Psoas muscle (tissue), 8 donors: ENCODE measurements around the gene SLC18A3. TPM values are rescaled to one million over a fixed set of nuclear protein-coding genes. Genes with fewer than 3 reads are reported as not detected.

Experiments
- ATAC-seq, 4 donors: fragments of 200-7000 bp; cut with Tn5 transposase; one replicate each; pipeline ENCODE4 v1.9.1; 2020; ENCODE audit warnings: moderate library complexity in 3 of 4, mild to moderate bottlenecking in 2 of 4
- DNase-seq, 2 donors: peaks; one replicate each; pipeline ENCODE4 v3.0.0-alpha.2; 2020
- H3K27ac ChIP-seq: fragments of 200-600 bp; one replicate; pipeline ENCODE4 v1.8.0; 2022
- H3K27me3 ChIP-seq, 3 donors: fragments of 200-600 bp in 1 of 3; one replicate each; pipeline versions ENCODE4 v1.6.1 to v1.8.0; 2013 to 2022; ENCODE audit warnings: low read length in 2 of 3, mild to moderate bottlenecking in 2 of 3, moderate library complexity in 1 of 3; ENCODE audit not compliant: insufficient read depth in 3 of 3
- H3K36me3 ChIP-seq, 2 donors: fragments of 200-600 bp in 1 of 2; one replicate each; pipeline versions ENCODE4 v1.6.1 to v1.8.0; 2013 to 2022; ENCODE audit warnings: low read depth in 1 of 2, mild to moderate bottlenecking in 1 of 2, moderate library complexity in 1 of 2; ENCODE audit not compliant: insufficient read depth in 1 of 2
- H3K4me1 ChIP-seq: fragments of 200-600 bp; one replicate; pipeline ENCODE4 v1.8.0; 2022
- H3K4me3 ChIP-seq: fragments of 200-600 bp; one replicate; pipeline ENCODE4 v1.8.0; 2022; ENCODE audit warnings: mild to moderate bottlenecking
- H3K9me3 ChIP-seq: fragments of 200-600 bp; one replicate; pipeline ENCODE4 v1.8.0; 2022
- WGBS, 3 donors: extraction: QIAGEN DNeasy Blood & Tissue Kit; methylation state at CpG; one replicate each; pipeline versions ENCODE4 v1.1.6 to v1.1.7; 2013; 5-methylcytosine and 5-hydroxymethylcytosine counted together
- intact Hi-C, 2 donors: fragments of 100-400 bp; cut with DNase I; formaldehyde crosslinking; loops; one replicate each; pipeline versions ENCODE4 v1.11.0 to v1.14.2; 2022
- polyA plus RNA-seq, 3 donors: library from polyadenylated mRNA; stranded (reverse); fragments of 200-250 nt; gene quantifications; one replicate each; pipeline ENCODE4 v1.2.3, GENCODE V29; 2013
- total RNA-seq, 4 donors: library from RNA; stranded (reverse); fragmentation: NEBNext Ultra II Directional in 2 of 4; extraction: Animal tissue kit (Norgen Biotek cat#: 25700) in 2 of 4; gene quantifications; one replicate each; pipeline versions ENCODE4 v1.2.1 to v1.2.4, GENCODE V29; 2021 to 2023
- TF ChIP-seq, protein P1 (sequence below): fragments of 200-600 bp; IDR thresholded peaks from one replicate; pipeline ENCODE4 v1.8.0; 2022; ENCODE audit warnings: antibody characterized with exemption
- donor health status: healthy with polysubstance abuse.
- donor health status: DM: no; HTN: no; CAD: no; lungs with moderate emphysema.
- donor health status: Bipolar disorder and iron deficiency.
- donor health status: healthy.
- donor health status: DM: yes; HTN: yes; CAD: no.
- donor health status: DM: no; HTN: no; CAD: no.
- donor health status: DM: no; HTN: no; CAD: no.
- donor health status: DM: yes; HTN: yes; CAD: no.

The SLC18A3 gene
- total and polyA plus RNA-seq, 7 donors, result not detected

DNA sequence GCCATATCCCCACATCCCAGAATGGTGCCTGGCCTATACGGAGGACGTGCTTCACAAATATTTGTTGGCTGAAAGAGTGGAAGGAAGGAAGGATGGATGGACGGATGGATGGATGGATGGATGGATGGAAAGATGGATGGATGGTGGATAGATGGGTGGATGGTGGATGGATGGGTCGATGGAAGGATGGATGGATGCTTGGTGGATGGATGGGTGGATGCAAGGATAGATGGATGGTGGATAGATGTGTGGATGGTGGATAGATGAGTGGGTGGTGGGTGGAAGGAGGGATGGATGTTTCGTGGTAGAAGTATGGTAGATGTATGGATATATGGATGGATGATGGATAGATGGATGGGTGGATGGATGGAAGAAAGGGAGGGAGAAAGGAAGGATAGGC is 14.5 kb downstream of the SLC18A3 start:
- WGBS, 3 donors, result 65 to 73% (median 65%) methylated on average over 5 of the region's 5 CpGs
- Histone ChIP-seq H3K27me3 (peaks cover 0 to 6% (median 5%) of the 10 kb centered on the region in 3 donors), H3K9me3 (no peaks in the 10 kb centered on the region), H3K4me1 (no peaks in the 10 kb centered on the region), H3K36me3 (no peaks in the 10 kb centered on the region), H3K4me3 (no peak overlapping the region), H3K27ac (no peak overlapping the region)
- DNase-seq (no peak), ATAC-seq (no peak)
- intact Hi-C loops, result loop anchor here in 1 of 2 donors (5.0 kb wide), 1 partner anchor 1092 kb away; no protein-coding TSS in a partner anchor
- TF ChIP-seq, protein P1, sequence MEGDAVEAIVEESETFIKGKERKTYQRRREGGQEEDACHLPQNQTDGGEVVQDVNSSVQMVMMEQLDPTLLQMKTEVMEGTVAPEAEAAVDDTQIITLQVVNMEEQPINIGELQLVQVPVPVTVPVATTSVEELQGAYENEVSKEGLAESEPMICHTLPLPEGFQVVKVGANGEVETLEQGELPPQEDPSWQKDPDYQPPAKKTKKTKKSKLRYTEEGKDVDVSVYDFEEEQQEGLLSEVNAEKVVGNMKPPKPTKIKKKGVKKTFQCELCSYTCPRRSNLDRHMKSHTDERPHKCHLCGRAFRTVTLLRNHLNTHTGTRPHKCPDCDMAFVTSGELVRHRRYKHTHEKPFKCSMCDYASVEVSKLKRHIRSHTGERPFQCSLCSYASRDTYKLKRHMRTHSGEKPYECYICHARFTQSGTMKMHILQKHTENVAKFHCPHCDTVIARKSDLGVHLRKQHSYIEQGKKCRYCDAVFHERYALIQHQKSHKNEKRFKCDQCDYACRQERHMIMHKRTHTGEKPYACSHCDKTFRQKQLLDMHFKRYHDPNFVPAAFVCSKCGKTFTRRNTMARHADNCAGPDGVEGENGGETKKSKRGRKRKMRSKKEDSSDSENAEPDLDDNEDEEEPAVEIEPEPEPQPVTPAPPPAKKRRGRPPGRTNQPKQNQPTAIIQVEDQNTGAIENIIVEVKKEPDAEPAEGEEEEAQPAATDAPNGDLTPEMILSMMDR, result no peak

DNA sequence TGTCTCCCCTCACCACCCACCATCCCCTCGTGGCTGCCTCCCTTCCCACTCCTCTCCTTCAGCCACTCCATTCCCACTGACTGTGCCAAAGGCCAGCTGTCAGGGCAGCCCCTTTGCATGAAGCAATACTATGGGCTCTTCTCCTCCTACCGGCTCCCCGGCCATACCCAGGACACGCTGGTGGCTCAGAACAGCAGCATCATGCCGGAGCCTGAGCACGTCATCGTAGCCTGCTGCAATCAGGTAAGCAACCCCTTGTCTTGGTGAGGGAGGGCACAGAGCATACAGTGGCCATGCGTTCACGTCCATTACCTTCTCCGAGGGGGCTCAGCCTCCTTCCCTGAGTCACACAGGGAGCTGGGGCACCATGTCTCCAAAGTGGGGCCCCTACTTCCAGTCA is 15.3 kb downstream of the SLC18A3 start:
- no peaks in the 10 kb centered on the region for H3K36me3 ChIP-seq
- H3K27me3 ChIP-seq, result peaks cover 0 to 5% (median 0%) of the 10 kb centered on the region in 3 donors
- ATAC-seq (no peak), DNase-seq (no peak)
- no peak overlapping the region for H3K4me3 ChIP-seq
- no peaks in the 10 kb centered on the region for H3K9me3 ChIP-seq
- H3K27ac ChIP-seq, result no peak overlapping the region
- intact Hi-C loops, result no loop called here
- 78 to 82% (median 82%) methylated on average over 10 of the region's 10 CpGs for WGBS, 3 donors
- no peaks in the 10 kb centered on the region for H3K4me1 ChIP-seq
- TF ChIP-seq, protein P1, result no peak

DNA sequence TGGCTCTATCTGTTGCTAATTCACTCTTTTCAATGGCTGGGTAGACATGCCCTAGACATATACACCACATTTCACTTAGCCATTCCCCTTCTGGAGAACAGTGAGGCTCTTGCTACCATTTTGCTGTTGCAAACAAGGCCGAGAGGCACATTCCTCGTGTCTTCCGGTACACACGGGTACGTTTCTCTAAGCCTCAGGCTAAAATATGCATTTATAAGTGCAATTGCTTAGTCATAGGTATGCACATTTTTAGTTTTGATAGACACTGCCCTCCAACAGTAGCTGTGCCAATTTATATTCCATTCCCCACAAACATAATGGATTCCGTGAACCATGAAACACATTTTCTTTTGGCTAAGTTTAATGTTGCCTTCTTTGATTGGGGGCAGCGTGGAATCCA is 16.9 kb downstream of the SLC18A3 start:
- WGBS, 3 donors, result 89 to 91% (median 90%) methylated on average over 7 of the region's 7 CpGs
- ATAC-seq, result no peak
- H3K4me3 ChIP-seq, result no peak overlapping the region
- no peak overlapping the region for H3K27ac ChIP-seq
- intact Hi-C loops, result no loop called here
- H3K4me1 ChIP-seq, result no peaks in the 10 kb centered on the region
- H3K27me3 ChIP-seq, result peaks cover 0 to 5% (median under 1%) of the 10 kb centered on the region in 3 donors
- H3K36me3 ChIP-seq, result no peaks in the 10 kb centered on the region
- H3K9me3 ChIP-seq, result no peaks in the 10 kb centered on the region
- no peak for DNase-seq
- TF ChIP-seq, protein P1, result no peak

DNA sequence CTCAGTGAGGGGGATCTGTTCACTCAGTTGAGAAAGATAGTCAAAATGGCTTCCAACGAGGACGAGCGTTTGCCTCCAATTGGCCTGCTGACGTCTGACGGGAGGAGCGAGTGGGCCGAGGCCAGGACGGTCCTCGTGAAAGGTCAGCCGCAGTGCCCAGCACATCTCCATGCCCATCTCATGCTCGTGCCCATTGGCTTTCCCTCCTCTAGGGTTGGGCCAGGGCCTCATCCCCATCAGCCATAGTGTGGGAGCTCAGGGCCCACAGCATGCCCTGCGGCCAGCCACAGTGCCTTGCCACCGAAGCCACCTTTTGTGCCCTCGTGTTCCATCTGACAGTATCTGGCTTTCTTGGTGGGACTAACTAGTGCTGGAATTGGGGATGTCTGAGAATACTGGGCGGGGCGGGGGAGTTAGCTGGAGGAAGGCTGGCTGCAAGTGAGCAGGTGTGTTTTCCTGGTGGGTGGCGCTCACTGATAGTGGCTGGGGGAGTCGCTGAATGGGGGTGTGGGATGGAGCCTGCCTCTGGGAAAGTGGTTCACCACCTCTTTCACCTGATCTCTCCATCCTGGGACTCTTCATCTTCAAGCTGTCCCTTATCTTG is 17.6 kb downstream of the SLC18A3 start:
- no peaks in the 10 kb centered on the region for H3K4me1 ChIP-seq
- WGBS, 3 donors, result 84 to 90% (median 84%) methylated on average over 18 of the region's 18 CpGs
- TF ChIP-seq, protein P1, result no peak
- H3K27ac ChIP-seq, result no peak overlapping the region
- no peak overlapping the region for H3K4me3 ChIP-seq
- ATAC-seq (no peak), DNase-seq (no peak)
- H3K27me3 ChIP-seq, result peaks cover 0 to 7% (median 5%) of the 10 kb centered on the region in 3 donors
- H3K9me3 ChIP-seq, result no peaks in the 10 kb centered on the region
- intact Hi-C loops, result no loop called here
- no peaks in the 10 kb centered on the region for H3K36me3 ChIP-seq

DNA sequence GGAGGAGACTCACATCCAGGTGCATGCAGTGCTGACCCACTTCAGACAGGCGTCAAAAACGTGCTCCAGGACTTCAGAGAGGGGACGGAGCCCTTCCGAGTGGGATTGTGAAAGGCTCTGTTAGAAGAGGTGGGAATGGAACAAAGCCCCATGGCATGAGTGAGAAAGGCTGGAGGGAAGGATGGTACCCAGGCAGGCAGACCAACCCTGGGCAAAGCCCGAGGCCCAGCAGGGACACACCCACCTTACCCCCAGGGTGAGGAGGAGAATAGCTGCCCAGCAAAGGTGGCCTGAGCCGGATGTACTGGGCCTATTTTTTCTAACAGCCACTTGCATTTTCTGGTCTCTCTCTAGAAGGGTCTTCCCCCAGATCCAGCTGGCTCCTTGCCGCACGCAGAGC is 18.5 kb downstream of the SLC18A3 start:
- no peak for DNase-seq
- Histone ChIP-seq H3K4me1 (no peaks in the 10 kb centered on the region), H3K27me3 (peaks cover 0 to 7% (median 5%) of the 10 kb centered on the region in 3 donors), H3K9me3 (no peaks in the 10 kb centered on the region), H3K4me3 (no peak overlapping the region), H3K27ac (no peak overlapping the region), H3K36me3 (no peaks in the 10 kb centered on the region)
- intact Hi-C loops, result no loop called here
- no peak for ATAC-seq
- WGBS, 3 donors, result 82 to 89% (median 82%) methylated on average over 8 of the region's 8 CpGs
- TF ChIP-seq, protein P1, result no peak
